HCT116 (cell line): ENCODE measurements around the gene PTPRO.

ENCODE experiments used
- ATF3 ChIP-seq: IDR thresholded peaks from 2 replicates; pipeline ENCODE4 v1.6.1; 2012
- CTCF ChIP-seq, 3 experiments: fragments of 200-600 bp in 1 of 3; sonication (generic) in 1 of 3; IDR thresholded peaks in 2 of 3; conservative IDR thresholded peaks in 1 of 3; 2 replicates each; pipeline ENCODE4 v1.5.1; 2012 to 2017; ENCODE audit warnings: low read depth in 2 of 3, low read length in 2 of 3, antibody characterized with exemption in 1 of 3, borderline replicate concordance in 1 of 3, control low read depth in 1 of 3, mild to moderate bottlenecking in 1 of 3, mixed read lengths in 1 of 3, mixed run types in 1 of 3, moderate library complexity in 1 of 3; ENCODE audit not compliant: insufficient read depth in 1 of 3
- EGR1 ChIP-seq: IDR thresholded peaks from 2 replicates; pipeline ENCODE4 v1.6.1; 2012; ENCODE audit warnings: low read depth
- ELF1 ChIP-seq: IDR thresholded peaks from 2 replicates; pipeline ENCODE4 v1.6.1; 2012; ENCODE audit warnings: low read depth, borderline replicate concordance
- EZH2phosphoT487 ChIP-seq: fragments of 200-600 bp; IDR thresholded peaks from 2 replicates; pipeline ENCODE4 v1.6.1; 2018; ENCODE audit warnings: antibody characterized with exemption, borderline replicate concordance
- JUND ChIP-seq: IDR thresholded peaks from 2 replicates; pipeline ENCODE4 v1.6.1; 2012
- POLR2A ChIP-seq: IDR thresholded peaks from 2 replicates; pipeline ENCODE4 v1.7.0; 2011; ENCODE audit warnings: borderline replicate concordance; ENCODE audit not compliant: insufficient read depth, insufficient read length; ENCODE audit errors: extremely low read depth
- POLR2AphosphoS5 ChIP-seq: IDR thresholded peaks from 2 replicates; pipeline ENCODE4 v1.6.1; 2011; ENCODE audit warnings: mild to moderate bottlenecking, low read depth, low read length, moderate library complexity
- REST ChIP-seq: IDR thresholded peaks from 2 replicates; pipeline ENCODE4 v1.6.1; 2012; ENCODE audit warnings: low read depth
- ZBTB33 ChIP-seq: IDR thresholded peaks from 2 replicates; pipeline ENCODE4 v1.6.1; 2011; ENCODE audit warnings: mild to moderate bottlenecking, low read length, moderate library complexity; ENCODE audit not compliant: insufficient replicate concordance; ENCODE audit errors: extremely low read depth

- TF ChIP-seq CTCF (IDR thresholded peaks at IDR 0.05 in 2 of 3, conservative IDR thresholded peaks at IDR 0.05 in 1 of 3; ENCODE audit: borderline replicate concordance in 1 of 3, insufficient read depth in 1 of 3, low read depth in 2 of 3, low read length in 2 of 3) (no peak), REST (no peak), POLR2A (no peak), ELF1 (no peak), ATF3 (no peak), EZH2phosphoT487 (no peak), ZBTB33 (no peak), POLR2AphosphoS5 (no peak), EGR1 (no peak), JUND (no peak)
These were observed 135.7 kb downstream of the PTPRO start for GRCh38 chr12:15458008-15458407.
